Non-pigmented ciliary epithelial cell (primary cell): ENCODE data around the gene RPTOR.

Experiments used
- DNase-seq: peaks from one replicate; pipeline ENCODE4 v3.0.0-alpha.2; 2010; ENCODE audit warnings: low read depth

RPTOR gene

DNA sequence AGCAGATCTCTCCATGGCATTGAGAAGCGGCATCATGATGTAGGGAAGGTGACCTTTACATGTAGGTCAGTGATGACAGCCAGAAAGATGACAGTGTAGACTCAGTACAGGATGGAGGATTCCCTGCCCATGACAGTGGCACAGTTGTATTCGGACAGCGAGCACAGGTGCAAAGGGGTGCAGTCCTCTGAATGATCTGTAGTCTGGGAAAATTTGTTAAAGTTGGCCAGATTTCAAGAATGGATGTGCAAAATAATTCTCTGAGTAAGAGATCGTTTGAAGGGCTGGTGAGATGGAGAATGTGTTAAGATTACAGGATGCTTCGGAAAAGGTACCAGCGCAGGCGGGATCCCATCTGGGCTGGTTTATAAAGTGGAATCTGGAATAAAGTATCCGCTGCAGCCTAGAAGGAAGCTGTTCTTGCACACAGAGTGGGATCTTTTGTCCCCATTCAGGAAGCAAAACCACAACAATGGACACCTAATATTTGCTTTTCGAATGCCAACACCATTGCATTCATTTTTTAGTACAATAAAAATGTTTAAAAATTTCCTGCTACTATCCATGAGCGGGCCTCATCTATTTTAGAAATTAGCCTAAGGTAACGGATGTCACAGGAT is 101.2 kb downstream of the RPTOR start:
- no peak for DNase-seq

DNA sequence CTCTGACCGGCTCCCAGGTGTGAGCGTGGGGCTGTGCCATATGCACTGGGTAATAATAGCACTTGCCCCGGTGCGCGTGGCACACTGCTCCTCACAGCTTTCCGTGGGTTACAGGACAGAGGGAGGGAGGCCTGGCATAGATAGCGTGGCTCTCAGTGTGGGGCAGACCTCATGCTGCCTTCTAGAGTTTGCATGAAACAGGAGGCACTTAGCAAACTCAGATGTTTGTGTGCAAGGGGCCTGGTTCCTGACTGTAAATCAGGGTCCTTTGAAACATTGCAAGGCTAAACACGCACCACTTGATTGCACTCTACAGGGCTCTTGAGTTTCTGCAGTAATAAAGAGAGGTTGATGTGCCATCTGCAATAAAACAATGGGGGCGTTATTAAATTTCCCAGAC is 101.7 kb downstream of the RPTOR start:
- DNase-seq = no peak

DNA sequence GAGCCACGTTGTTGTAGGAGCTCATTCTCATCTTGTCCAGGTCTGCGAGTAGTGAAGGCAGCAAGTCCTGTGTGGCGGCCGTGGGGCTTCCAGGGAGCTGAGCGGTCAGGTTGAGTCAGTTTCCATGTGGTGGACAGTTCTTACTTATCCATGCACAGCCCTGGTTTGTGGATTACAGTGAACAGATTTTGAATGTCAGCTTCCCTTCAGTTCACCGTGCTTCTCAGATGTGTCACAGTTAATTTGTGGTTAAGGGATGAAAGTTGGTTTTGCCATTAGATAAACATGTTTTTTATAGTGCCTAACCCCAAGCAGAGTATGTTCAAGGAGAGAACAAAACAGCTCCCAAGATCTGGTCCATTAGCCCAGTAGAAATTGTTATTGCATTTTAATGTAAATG is 103.1 kb downstream of the RPTOR start:
- peak; percentile 83 for DNase-seq

DNA sequence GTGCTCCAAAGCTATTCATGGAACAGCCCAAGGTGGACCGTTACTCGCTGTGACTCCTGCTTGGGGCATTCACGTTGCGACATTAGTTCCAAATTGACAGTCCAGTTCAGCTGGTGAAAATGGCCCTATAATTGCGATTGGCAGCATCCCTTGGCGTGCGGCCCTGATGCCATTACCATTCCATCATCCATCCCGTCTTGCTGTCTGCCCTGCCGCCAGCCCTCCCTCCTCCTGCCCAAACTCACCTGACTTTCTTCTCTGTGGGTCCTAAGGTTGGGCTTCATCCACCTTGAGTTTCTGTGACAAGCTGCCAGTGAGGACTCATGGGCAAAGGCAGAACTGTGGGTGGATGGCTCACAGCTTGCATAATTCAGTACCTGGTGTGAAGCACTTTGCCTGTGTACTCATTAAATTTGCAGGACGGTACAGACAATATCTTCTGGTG is 104.6 kb downstream of the RPTOR start:
- no peak for DNase-seq

DNA sequence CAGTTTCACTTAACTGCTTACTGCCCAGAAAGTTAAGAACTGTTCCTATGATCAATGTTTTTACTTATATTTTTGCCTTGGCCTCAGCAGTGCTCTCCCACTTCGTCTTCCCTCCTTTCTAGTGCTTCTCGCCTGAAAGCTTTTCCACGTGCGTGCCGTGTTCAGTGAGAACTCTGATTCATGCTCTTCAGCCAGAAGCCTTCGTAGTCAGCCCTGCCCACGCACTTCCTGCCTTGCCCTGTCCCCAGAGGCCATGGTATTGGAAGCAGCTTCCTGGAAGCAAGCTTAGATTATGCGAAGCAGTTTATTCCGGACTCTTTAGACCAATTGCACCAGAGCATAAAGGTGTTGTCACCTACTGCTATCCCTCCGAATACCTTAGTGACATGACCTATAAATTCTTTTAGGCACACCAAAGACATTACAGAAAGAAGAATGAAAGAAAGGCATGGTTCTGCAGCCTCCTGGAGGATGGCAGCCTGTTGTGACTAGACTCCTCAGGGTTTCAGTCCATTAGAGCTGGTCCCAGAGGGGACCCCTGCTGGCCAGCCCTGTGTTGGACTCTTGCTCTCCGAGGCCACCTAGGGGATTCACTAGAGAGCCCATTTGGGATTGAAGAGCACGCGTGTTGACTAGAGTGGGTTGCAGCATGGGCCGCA is 105.2 kb downstream of the RPTOR start:
- DNase-seq = peak; percentile 70

DNA sequence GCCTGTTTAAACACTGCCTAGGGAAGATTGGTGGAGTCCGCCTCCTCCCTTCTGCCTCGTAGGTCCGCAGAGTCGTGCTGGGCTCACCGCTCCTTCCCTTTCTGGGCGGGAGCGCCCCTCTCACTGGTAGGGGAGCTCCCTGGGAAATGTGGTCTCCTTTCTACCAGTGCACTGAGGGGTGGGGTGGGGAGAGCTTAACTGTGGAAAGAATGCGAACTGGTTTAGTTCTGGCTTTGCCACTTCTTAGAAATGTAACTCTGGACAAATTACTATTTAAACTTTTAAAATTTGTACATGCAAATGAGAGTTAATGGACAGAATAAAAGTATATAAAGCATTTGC is 105.7 kb downstream of the RPTOR start:
- DNase-seq = no peak

GRCh38 chr17:80650751-80651518 is 106.3 kb downstream of the RPTOR start:
- no peak for DNase-seq

DNA sequence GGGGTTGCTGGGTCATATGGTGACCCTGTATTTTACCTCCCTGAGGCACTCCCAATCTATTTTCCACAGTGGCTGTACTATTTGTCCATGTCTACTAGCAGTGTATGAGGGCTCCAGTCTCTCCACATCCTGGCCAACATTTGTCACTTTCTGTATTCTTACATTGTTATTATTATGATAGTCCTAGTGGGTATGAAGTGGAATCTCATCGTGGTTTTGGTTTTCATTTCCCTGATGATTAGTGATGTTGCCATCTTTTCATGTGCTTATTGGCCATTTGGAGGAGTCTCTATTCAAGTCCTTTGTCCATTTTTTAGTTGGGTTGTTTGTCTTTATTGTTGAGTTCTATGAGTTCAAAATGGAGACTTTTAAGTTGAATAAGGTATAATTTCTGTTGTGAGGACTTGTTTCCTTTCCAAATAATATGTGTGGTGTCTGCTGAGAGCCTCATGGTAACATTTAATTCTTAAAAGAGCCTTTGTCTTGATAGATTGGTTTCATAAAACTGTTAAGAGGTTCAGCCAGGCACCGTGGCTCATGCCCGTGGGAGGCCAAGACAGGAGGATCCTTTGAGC is 108.2 kb downstream of the RPTOR start:
- no peak for DNase-seq

DNA sequence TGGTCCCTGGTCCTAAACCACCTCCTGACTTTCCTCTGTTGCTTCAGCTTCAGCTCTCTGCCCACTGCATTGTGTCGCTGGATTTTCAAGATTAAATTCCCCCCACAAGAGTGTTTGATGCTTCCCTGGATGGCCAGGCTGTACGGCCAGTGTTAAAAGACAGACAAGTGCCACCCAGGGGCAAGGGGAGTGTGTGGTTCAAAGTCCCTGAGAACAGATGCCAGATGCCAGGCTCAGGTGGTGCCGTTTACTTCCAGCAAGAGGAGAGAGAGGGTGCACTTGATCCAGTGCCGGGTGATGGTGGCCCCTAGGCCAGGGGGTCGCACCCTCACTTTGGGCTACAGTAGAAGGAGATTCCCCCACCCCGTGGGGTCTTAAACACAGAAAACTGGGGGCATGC is 109.2 kb downstream of the RPTOR start:
- no peak for DNase-seq

- DNase-seq = no peak
Observed at GRCh38 chr17:80655608-80656007, 111.0 kb downstream of the RPTOR start.

DNA sequence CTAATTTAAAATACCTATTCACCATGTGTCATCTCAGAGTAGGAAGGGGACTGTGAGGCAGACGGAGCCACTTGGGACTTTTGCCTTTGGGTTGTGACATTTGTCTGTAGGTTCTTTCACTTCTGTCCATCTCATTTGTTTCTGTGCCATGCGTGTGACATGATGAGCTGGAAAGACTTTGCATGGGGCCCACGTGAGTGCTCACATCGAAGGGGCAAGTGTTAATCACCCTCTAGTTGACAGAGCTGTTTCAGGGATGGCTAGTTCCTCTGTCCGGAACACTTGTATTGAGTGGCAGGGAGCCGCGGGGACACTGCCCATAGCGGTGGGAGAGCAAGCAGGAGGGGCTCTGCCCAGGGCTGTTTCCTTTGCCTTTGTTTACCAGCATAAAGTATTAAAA is 112.0 kb downstream of the RPTOR start:
- DNase-seq = no peak

DNA sequence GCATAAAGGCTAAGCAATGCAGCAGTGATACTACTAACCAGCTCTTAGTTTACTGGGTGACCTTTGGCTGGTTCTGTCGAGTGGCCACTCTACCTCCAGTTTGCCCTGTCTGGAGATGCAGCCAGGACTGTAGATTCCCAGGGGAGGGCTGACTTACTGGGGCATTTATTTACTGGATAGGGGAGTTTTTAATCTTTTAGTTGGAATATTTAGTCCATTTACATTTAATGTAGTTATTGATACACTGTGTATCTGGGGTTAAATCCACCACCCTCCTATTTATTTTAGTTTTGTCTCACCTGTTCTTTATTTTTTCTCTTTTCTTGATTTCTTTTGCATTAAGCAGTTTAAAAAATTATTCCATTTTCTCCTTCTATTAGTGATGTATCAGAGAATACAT is 112.9 kb downstream of the RPTOR start:
- no peak for DNase-seq

DNA sequence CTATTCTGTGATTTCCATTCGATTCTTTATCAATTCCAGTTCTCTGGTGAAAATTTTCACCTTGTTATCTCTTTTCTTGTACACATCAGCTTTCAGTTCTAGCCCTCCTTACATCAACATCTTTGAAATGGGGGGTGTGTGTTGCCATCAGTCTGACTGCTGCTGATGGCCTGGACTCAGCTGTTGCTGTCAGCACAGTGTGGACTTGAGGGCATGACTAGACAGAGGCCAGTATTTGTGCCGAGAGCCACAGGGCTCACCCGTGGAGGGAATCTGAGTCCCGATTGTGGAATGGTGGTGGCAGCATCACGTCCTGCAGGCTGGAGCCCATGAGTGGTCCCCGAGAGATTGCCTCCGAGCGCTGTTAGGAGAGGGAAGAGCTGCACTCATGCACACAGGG is 114.2 kb downstream of the RPTOR start:
- no peak for DNase-seq

- no peak for DNase-seq
Observed at GRCh38 chr17:80659651-80660050, 115.0 kb downstream of the RPTOR start.

GRCh38 chr17:80660527-80661198 is 116.0 kb downstream of the RPTOR start:
- DNase-seq = no peak

- no peak for DNase-seq
Observed at GRCh38 chr17:80662557-80662956, 117.9 kb downstream of the RPTOR start.

DNA sequence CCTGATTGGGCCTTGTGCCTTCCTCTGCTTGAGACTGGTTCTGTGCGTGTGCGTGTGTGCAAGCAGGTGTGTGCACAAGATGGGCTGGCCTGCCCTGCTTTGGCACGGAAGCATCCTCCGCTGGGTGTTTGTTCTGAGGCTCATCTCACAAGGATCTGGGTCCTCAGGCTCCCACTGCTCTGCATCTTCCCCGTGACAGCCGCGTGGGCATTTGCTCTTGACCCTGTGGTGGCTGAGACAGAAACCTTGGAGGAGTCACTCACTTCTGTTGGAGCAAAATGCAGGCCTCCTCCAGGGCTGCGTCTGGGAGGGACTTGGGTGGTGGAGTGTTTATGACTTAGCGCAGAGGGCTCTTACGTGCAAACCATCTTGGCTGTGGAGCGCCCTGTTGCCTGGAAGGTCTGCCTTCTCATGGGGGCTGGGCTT is 119.2 kb downstream of the RPTOR start:
- no peak for DNase-seq

DNA sequence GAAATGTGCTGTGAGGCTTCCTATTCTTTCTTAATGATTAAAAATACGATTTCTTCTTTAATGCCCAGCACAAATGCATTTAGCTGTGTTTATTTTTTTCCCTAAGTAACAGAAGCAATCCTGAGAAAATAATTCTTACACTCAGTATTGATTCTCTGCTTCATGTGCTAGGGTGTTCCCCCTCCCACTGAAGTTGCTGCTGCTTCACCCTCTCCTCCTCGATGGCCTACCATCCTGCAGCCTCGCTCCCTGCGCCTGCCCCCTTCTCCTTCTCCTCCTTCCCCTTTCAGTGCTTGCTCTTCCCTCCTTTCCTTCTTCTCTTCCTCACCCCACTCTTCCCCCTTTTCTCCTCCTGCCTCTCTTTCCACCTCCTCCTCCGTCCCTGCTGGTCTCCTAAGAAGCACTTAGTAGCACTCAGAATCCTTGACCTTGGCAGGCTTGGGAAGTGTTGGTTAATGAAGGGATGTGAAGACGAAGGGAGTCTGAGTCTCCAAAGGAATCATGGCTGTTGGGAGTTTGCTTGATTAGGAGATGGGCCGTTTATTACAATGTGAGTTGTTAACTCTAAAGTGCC is 119.7 kb downstream of the RPTOR start:
- DNase-seq = no peak

DNA sequence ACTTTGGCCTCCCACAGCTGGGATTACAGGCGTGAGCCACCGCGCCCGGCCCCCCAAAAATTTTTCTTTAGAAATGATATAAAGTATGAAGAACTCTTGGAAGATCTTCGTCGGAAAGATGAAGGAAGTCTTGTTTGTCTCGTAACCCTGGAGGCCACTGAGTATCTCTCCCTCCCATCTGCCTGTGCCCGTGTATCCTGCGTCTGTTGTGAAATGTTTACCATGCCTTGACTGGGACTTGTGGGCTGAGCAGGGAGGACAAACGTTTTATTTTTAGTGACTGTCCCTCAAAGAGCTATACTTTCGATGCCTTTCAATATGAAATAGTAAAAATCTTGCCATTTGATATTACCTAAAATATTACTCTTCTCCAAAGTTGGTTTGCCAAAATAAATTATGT is 121.2 kb downstream of the RPTOR start:
- DNase-seq = no peak

- DNase-seq = no peak
Observed at GRCh38 chr17:80666867-80667266, 122.2 kb downstream of the RPTOR start.

GRCh38 chr17:80667462-80668277 is 123.0 kb downstream of the RPTOR start:
- DNase-seq = no peak
